Liver (tissue), 9 donors: ENCODE data around the gene SLC35E1. TPM values are rescaled to one million over a fixed set of nuclear protein-coding genes. Genes with fewer than 3 reads are reported as not detected.

Experiments used
- DNase-seq: peaks from one replicate; pipeline ENCODE4 v3.0.0-alpha.2; 2017; ENCODE audit warnings: low spot score
- H3K27ac ChIP-seq, 2 donors: one replicate each; pipeline ENCODE4 v1.7.0; 2013; ENCODE audit warnings: inconsistent platforms in 2 of 2, low read length in 2 of 2, control low read depth in 1 of 2, low read depth in 1 of 2, mild to moderate bottlenecking in 1 of 2
- H3K27me3 ChIP-seq, 4 donors: one replicate each; pipeline versions ENCODE4 v1.6.1 to v1.7.0; 2013; ENCODE audit warnings: low read length in 3 of 4, inconsistent platforms in 1 of 4, mild to moderate bottlenecking in 1 of 4, moderate library complexity in 1 of 4; ENCODE audit not compliant: control insufficient read depth in 4 of 4, insufficient read depth in 4 of 4
- H3K36me3 ChIP-seq, 4 donors: one replicate each; pipeline versions ENCODE4 v1.6.1 to v1.7.0; 2013; ENCODE audit warnings: low read length in 3 of 4, mild to moderate bottlenecking in 3 of 4, low read depth in 1 of 4, moderate library complexity in 1 of 4; ENCODE audit not compliant: control insufficient read depth in 4 of 4, insufficient read depth in 3 of 4
- H3K4me1 ChIP-seq, 4 donors: one replicate each; pipeline versions ENCODE4 v1.6.1 to v1.7.0; 2013; ENCODE audit warnings: low read length in 3 of 4, mild to moderate bottlenecking in 3 of 4, moderate library complexity in 1 of 4; ENCODE audit not compliant: control insufficient read depth in 4 of 4, insufficient read depth in 4 of 4
- H3K4me3 ChIP-seq, 3 donors: one replicate each; pipeline versions ENCODE4 v1.6.1 to v1.7.0; 2013; ENCODE audit warnings: low read length in 3 of 3, control low read depth in 1 of 3, low read depth in 1 of 3, mild to moderate bottlenecking in 1 of 3
- H3K9ac ChIP-seq, 2 donors: one replicate each; pipeline ENCODE4 v1.7.0; 2013; ENCODE audit warnings: low read length in 2 of 2, mild to moderate bottlenecking in 2 of 2, moderate library complexity in 2 of 2, control low read depth in 1 of 2, low read depth in 1 of 2
- H3K9me3 ChIP-seq, 4 donors: one replicate each; pipeline versions ENCODE4 v1.6.1 to v1.7.0; 2013; ENCODE audit warnings: low read length in 3 of 4; ENCODE audit not compliant: control insufficient read depth in 4 of 4
- ATF3 ChIP-seq: IDR thresholded peaks from 2 replicates; pipeline ENCODE4 v1.6.1; 2016; ENCODE audit warnings: antibody characterized with exemption
- CTCF ChIP-seq: fragments of 150-350 bp; IDR thresholded peaks from 2 replicates; pipeline ENCODE4 v1.5.1; 2017; ENCODE audit warnings: improper control_type of control experiment, low read depth, low read length; ENCODE audit not compliant: missing input control
- FOXA1 ChIP-seq: IDR thresholded peaks from 2 replicates; pipeline ENCODE4 v1.6.1; 2016; ENCODE audit warnings: antibody characterized with exemption
- FOXA2 ChIP-seq: IDR thresholded peaks from 2 replicates; pipeline ENCODE4 v1.6.1; 2016; ENCODE audit warnings: antibody characterized with exemption
- HNF4A ChIP-seq, 2 donors: conservative IDR thresholded peaks; 2 replicates each; pipeline ENCODE4 v1.6.1; 2016; ENCODE audit warnings: antibody characterized with exemption in 2 of 2, mild to moderate bottlenecking in 2 of 2
- HNF4G ChIP-seq: IDR thresholded peaks from 2 replicates; pipeline ENCODE4 v1.6.1; 2016; ENCODE audit warnings: antibody characterized with exemption
- JUND ChIP-seq, 2 donors: IDR thresholded peaks; 2 replicates each; pipeline ENCODE4 v1.6.1; 2016; ENCODE audit warnings: antibody characterized with exemption in 2 of 2
- MAX ChIP-seq: IDR thresholded peaks from 2 replicates; pipeline ENCODE4 v1.6.1; 2016; ENCODE audit warnings: antibody characterized with exemption
- NR2F2 ChIP-seq: IDR thresholded peaks from 2 replicates; pipeline ENCODE4 v1.6.1; 2016; ENCODE audit warnings: antibody characterized with exemption
- RAD21 ChIP-seq, 2 donors: IDR thresholded peaks; 2 replicates each; pipeline ENCODE4 v1.6.1; 2016; ENCODE audit warnings: antibody characterized with exemption in 2 of 2, mild to moderate bottlenecking in 2 of 2
- REST ChIP-seq: IDR thresholded peaks from 2 replicates; pipeline ENCODE4 v1.6.1; 2016; ENCODE audit warnings: antibody characterized with exemption, mild to moderate bottlenecking
- RXRA ChIP-seq, 2 donors: IDR thresholded peaks; 2 replicates each; pipeline ENCODE4 v1.6.1; 2017 to 2018; ENCODE audit warnings: antibody characterized with exemption in 2 of 2, mild to moderate bottlenecking in 1 of 2
- SP1 ChIP-seq: IDR thresholded peaks from 2 replicates; pipeline ENCODE4 v1.6.1; 2018; ENCODE audit warnings: antibody characterized with exemption, mild to moderate bottlenecking
- TAF1 ChIP-seq: conservative IDR thresholded peaks from 2 replicates; pipeline ENCODE4 v1.6.1; 2016; ENCODE audit warnings: antibody characterized with exemption, mild to moderate bottlenecking
- ZBTB33 ChIP-seq: IDR thresholded peaks from 2 replicates; pipeline ENCODE4 v1.6.1; 2016; ENCODE audit warnings: antibody characterized with exemption
- WGBS: extraction: QIAGEN DNeasy Blood & Tissue Kit; methylation state at CpG from one replicate; pipeline ENCODE4 v1.1.7; 2013; 5-methylcytosine and 5-hydroxymethylcytosine counted together
- polyA plus RNA-seq, 2 donors: library from polyadenylated mRNA; stranded (reverse) in 1 of 2; unstranded in 1 of 2; fragments of 200-250 nt in 1 of 2; fragments of >200 nt in 1 of 2; fragmentation: Nextera tagmentation in 1 of 2; extraction: Ambion mirVana in 1 of 2; gene quantifications; one replicate each; pipeline versions ENCODE4 v1.2.1 to v1.2.3, GENCODE V29; 2013 to 2015
- total RNA-seq, 2 donors: library from RNA; depleted of rRNA; stranded (reverse); fragments of >200 nt; gene quantifications; one replicate each; pipeline ENCODE4 v1.2.3, GENCODE V29; 2014
- donor health status: healthy.
- donor health status: healthy.
- donor health status: healthy.
- donor health status: healthy.
- donor health status: healthy.

SLC35E1 gene
- total and polyA plus RNA-seq, 4 donors: 11.2 to 20.5 (median 12.1) TPM

GRCh38 chr19:16593181-16593580, 21.0 kb upstream of the SLC35E1 start:
- Histone ChIP-seq H3K36me3 (no peaks in the 10 kb centered on the region), H3K27me3 (no peaks in the 10 kb centered on the region), H3K27ac (no peak overlapping the region), H3K9me3 (no peaks in the 10 kb centered on the region), H3K4me3 (no peak overlapping the region), H3K9ac (no peak overlapping the region), H3K4me1 (peaks cover 0 to 21% (median 13%) of the 10 kb centered on the region in 4 donors)
- no peak for TF ChIP-seq NR2F2
- no peak for TF ChIP-seq RXRA (IDR thresholded peaks at IDR 0.05)
- TF ChIP-seq RAD21 (IDR thresholded peaks at IDR 0.05): no peak
- no peak for TF ChIP-seq MAX
- no peak for TF ChIP-seq HNF4G
- TF ChIP-seq SP1: no peak
- TF ChIP-seq REST: no peak
- TF ChIP-seq ATF3: no peak
- WGBS: 96% methylated on average over 4 of the region's 4 CpGs
- DNase-seq: no peak

- Histone ChIP-seq H3K27ac (no peak overlapping the region), H3K4me1 (peaks cover 0 to 33% (median 17%) of the 10 kb centered on the region in 4 donors), H3K9me3 (no peaks in the 10 kb centered on the region), H3K36me3 (no peaks in the 10 kb centered on the region), H3K4me3 (no peak overlapping the region), H3K9ac (no peak overlapping the region), H3K27me3 (no peaks in the 10 kb centered on the region)
- no peak for TF ChIP-seq NR2F2
- no peak for TF ChIP-seq FOXA2
- TF ChIP-seq ATF3: no peak
- no peak for TF ChIP-seq HNF4A (conservative IDR thresholded peaks at IDR 0.05)
- DNase-seq: no peak
- 77% methylated on average over 10 of the region's 10 CpGs for WGBS
Measured at GRCh38 chr19:16591803-16592556, 19.8 kb upstream of the SLC35E1 start.

GRCh38 chr19:16590876-16591802, 18.9 kb upstream of the SLC35E1 start:
- WGBS: 92% methylated on average over 9 of the region's 9 CpGs
- Histone ChIP-seq H3K4me1 (peaks cover 0 to 35% (median 19%) of the 10 kb centered on the region in 4 donors), H3K9ac (no peak overlapping the region)
- TF ChIP-seq FOXA1: no peak
- TF ChIP-seq CTCF: no peak
- no peak for TF ChIP-seq JUND (IDR thresholded peaks at IDR 0.05)
- no peak for TF ChIP-seq ATF3
- no peak for TF ChIP-seq MAX
- TF ChIP-seq SP1: no peak
- TF ChIP-seq TAF1: no peak
- TF ChIP-seq RAD21 (IDR thresholded peaks at IDR 0.05): no peak
- no peak for TF ChIP-seq HNF4A (conservative IDR thresholded peaks at IDR 0.05)
- TF ChIP-seq ZBTB33: no peak
- no peak for TF ChIP-seq RXRA (IDR thresholded peaks at IDR 0.05)

More at GRCh38 chr19:16590876-16591802, 18.9 kb upstream of the SLC35E1 start:
- H3K27ac ChIP-seq: no peak overlapping the region
- no peak overlapping the region for H3K4me3 ChIP-seq
- no peaks in the 10 kb centered on the region for H3K9me3 ChIP-seq
- no peaks in the 10 kb centered on the region for H3K36me3 ChIP-seq
- DNase-seq: no peak
- H3K27me3 ChIP-seq: no peaks in the 10 kb centered on the region
